Smooth muscle cell (in vitro differentiated cells): Measurements from ENCODE around the gene GALNT9. TPM values are rescaled to one million over a fixed set of nuclear protein-coding genes. Genes with fewer than 3 reads are reported as not detected.
"Not testable (repeated sequence)": the region's sequence is repeated elsewhere in the genome, so short reads cannot be mapped to it uniquely, and the experiment has no call there.

Source experiments
- DNase-seq: peaks from one replicate; lab custom pipeline; 2025; ENCODE audit not compliant: unreplicated experiment; lab: John Stamatoyannopoulos, UW
- H2AFZ ChIP-seq: fragments of 200-600 bp; sonication (generic); 2 replicates; pipeline ENCODE4 v1.6.0; 2016; ENCODE audit warnings: antibody characterized with exemption, low read depth, mild to moderate bottlenecking
- H3F3A ChIP-seq: fragments of 200-600 bp; sonication (generic); 2 replicates; pipeline ENCODE4 v1.6.0; 2017; ENCODE audit warnings: antibody characterized with exemption, low read depth
- H3K27ac ChIP-seq: fragments of 200-600 bp; sonication (generic); 2 replicates; pipeline ENCODE4 v1.5.1; 2016; ENCODE audit warnings: low read depth, mild to moderate bottlenecking
- H3K27me3 ChIP-seq: fragments of 200-600 bp; sonication (generic); 2 replicates; pipeline ENCODE4 v1.6.1; 2016; ENCODE audit warnings: low read depth, mild to moderate bottlenecking
- H3K36me3 ChIP-seq: fragments of 200-600 bp; sonication (generic); 2 replicates; pipeline ENCODE4 v1.5.1; 2016; ENCODE audit warnings: low read depth
- H3K4me1 ChIP-seq: fragments of 200-600 bp; sonication (generic); 2 replicates; pipeline ENCODE4 v1.5.1; 2016; ENCODE audit warnings: low read depth
- H3K4me2 ChIP-seq: fragments of 200-600 bp; sonication (generic); 2 replicates; pipeline ENCODE4 v1.6.0; 2016; ENCODE audit warnings: mild to moderate bottlenecking
- H3K4me3 ChIP-seq: fragments of 200-600 bp; sonication (generic); 2 replicates; pipeline ENCODE4 v1.5.1; 2016; ENCODE audit warnings: mild to moderate bottlenecking
- H3K79me2 ChIP-seq: fragments of 200-600 bp; sonication (generic); 2 replicates; pipeline ENCODE4 v1.6.0; 2016; ENCODE audit warnings: low read depth, mild to moderate bottlenecking
- H3K9ac ChIP-seq: fragments of 200-600 bp; sonication (generic); 2 replicates; pipeline ENCODE4 v1.6.0; 2016; ENCODE audit warnings: low read depth
- H3K9me3 ChIP-seq: fragments of 200-600 bp; sonication (generic); replicated peaks from 2 replicates; pipeline ENCODE4 v1.5.1; 2016; ENCODE audit warnings: low read depth
- H4K20me1 ChIP-seq: fragments of 200-600 bp; sonication (generic); 2 replicates; pipeline ENCODE4 v1.6.0; 2016; ENCODE audit warnings: low read depth
- CTCF ChIP-seq: fragments of 200-600 bp; sonication (generic); IDR thresholded peaks from 2 replicates; pipeline ENCODE4 v1.5.1; 2017; ENCODE audit warnings: borderline replicate concordance, mild to moderate bottlenecking, antibody characterized with exemption; ENCODE audit not compliant: insufficient read depth, poor library complexity, severe bottlenecking
- WGBS: methylation state at CpG from one replicate; pipeline ENCODE4 v1.1.7; 2016; ENCODE audit warnings: low lambda C conversion rate; 5-methylcytosine and 5-hydroxymethylcytosine counted together
- polyA plus RNA-seq: library from polyadenylated mRNA; unstranded; fragments of >200 nt; fragmentation: Nextera tagmentation; extraction: Ambion mirVana; gene quantifications from 2 replicates; pipeline ENCODE4 v1.2.1, GENCODE V29; 2016
- total RNA-seq: library from RNA; depleted of rRNA; stranded (reverse); fragments of >200 nt; gene quantifications from 2 replicates; pipeline ENCODE4 v1.2.3, GENCODE V29; 2014

GALNT9 gene
- total and polyA plus RNA-seq, 2 experiments from 2014 or later: 1.1 TPM; not detected in 1

- no peak for DNase-seq
- 83% methylated on average over 1 of the region's 1 CpG for WGBS
- no peaks in the 10 kb centered on the region for H3K79me2 ChIP-seq
- no peak overlapping the region for H3K4me3 ChIP-seq
- H3K27ac ChIP-seq: no peak overlapping the region
- H3K4me1 ChIP-seq: no peaks in the 10 kb centered on the region
- no peak overlapping the region for H3K4me2 ChIP-seq
- no peaks in the 10 kb centered on the region for H3K9me3 ChIP-seq
- H3F3A ChIP-seq: no peaks in the 10 kb centered on the region
- H2AFZ ChIP-seq: no peak overlapping the region
- TF ChIP-seq CTCF: no peak
- H3K9ac ChIP-seq: no peak overlapping the region
- H3K27me3 ChIP-seq: peaks cover 10% of the 10 kb centered on the region
- H4K20me1 ChIP-seq: no peaks in the 10 kb centered on the region
- no peaks in the 10 kb centered on the region for H3K36me3 ChIP-seq
Observed at GRCh38 chr12:132225214-132225613, 104.2 kb downstream of the GALNT9 start.

DNA sequence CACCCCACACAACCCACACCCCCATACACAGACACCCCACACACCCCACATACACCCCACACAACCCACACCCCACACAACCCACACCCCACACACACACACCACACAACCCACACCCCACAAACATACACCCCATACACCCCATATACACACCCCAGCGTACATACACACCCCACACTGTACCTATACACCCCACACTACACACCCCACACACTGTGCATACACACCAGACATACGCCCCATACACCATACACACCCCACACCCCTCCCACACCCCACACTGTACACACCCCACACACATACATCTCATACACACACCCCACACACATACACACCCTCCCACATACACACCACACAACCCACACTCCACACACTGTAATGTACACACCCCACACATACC, 104.9 kb downstream of the GALNT9 start:
- Histone ChIP-seq H3K4me3 (no peak overlapping the region), H3K4me2 (no peak overlapping the region), H3K27ac (no peak overlapping the region), H3K27me3 (peaks cover 12% of the 10 kb centered on the region), H3F3A (no peaks in the 10 kb centered on the region), H3K36me3 (no peaks in the 10 kb centered on the region), H3K79me2 (no peaks in the 10 kb centered on the region), H3K4me1 (no peaks in the 10 kb centered on the region), H4K20me1 (no peaks in the 10 kb centered on the region), H3K9me3 (no peaks in the 10 kb centered on the region), H3K9ac (no peak overlapping the region), H2AFZ (no peak overlapping the region)
- no peak for DNase-seq
- WGBS: 100% methylated on average over 2 of the region's 2 CpGs
- TF ChIP-seq CTCF: no peak

DNA sequence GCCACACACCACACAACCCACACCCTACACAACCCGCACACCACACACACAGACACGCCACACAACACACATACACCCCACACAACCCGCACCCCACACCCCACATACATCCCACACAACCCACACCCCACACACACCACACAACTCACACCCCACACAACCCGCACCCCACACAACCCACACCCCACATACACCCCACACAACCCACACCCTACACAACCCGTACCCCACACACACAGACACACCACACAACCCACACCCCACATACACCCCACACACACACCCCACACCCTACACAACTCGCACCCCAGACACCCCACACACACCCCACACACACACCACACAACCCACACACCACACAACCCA, 106.6 kb downstream of the GALNT9 start:
- Histone ChIP-seq H3K27me3 (peaks cover 20% of the 10 kb centered on the region), H3K9ac (no peak overlapping the region), H3K4me2 (no peak overlapping the region), H2AFZ (no peak overlapping the region), H3K79me2 (no peaks in the 10 kb centered on the region), H4K20me1 (no peaks in the 10 kb centered on the region), H3K4me3 (no peak overlapping the region), H3K4me1 (no peaks in the 10 kb centered on the region), H3K9me3 (no peaks in the 10 kb centered on the region), H3K36me3 (no peaks in the 10 kb centered on the region), H3K27ac (no peak overlapping the region), H3F3A (no peaks in the 10 kb centered on the region)
- no peak for TF ChIP-seq CTCF
- DNase-seq: no peak
- WGBS: no CpG with 5 or more reads among the region's 6 CpGs

- no peak overlapping the region for H2AFZ ChIP-seq
- no peak for TF ChIP-seq CTCF
- no peak overlapping the region for H3K27ac ChIP-seq
- H4K20me1 ChIP-seq: no peaks in the 10 kb centered on the region
- no peaks in the 10 kb centered on the region for H3F3A ChIP-seq
- H3K9me3 ChIP-seq: no peaks in the 10 kb centered on the region
- H3K4me1 ChIP-seq: no peaks in the 10 kb centered on the region
- H3K4me2 ChIP-seq: peak overlapping the region; percentile 40
- H3K36me3 ChIP-seq: no peaks in the 10 kb centered on the region
- DNase-seq: no peak
- 45% methylated on average over 21 of the region's 24 CpGs for WGBS
- no peak overlapping the region for H3K4me3 ChIP-seq
- H3K79me2 ChIP-seq: no peaks in the 10 kb centered on the region
- no peak overlapping the region for H3K9ac ChIP-seq
- peaks cover 14% of the 10 kb centered on the region for H3K27me3 ChIP-seq
Observed at GRCh38 chr12:132222096-132222807, 107.1 kb downstream of the GALNT9 start.

GRCh38 chr12:132219761-132220160, 109.6 kb downstream of the GALNT9 start:
- H2AFZ ChIP-seq, H3K4me2 ChIP-seq, H3K27ac ChIP-seq, DNase-seq, H3K9me3 ChIP-seq, H3K4me3 ChIP-seq, H3F3A ChIP-seq, H4K20me1 ChIP-seq, H3K4me1 ChIP-seq, H3K79me2 ChIP-seq, H3K9ac ChIP-seq, H3K36me3 ChIP-seq: not testable (repeated sequence)
- peaks cover 14% of the 10 kb centered on the region for H3K27me3 ChIP-seq
- 86% methylated on average over 6 of the region's 12 CpGs for WGBS
